ENCODE data around the gene LRRC61. TPM values are rescaled to one million over a fixed set of nuclear protein-coding genes. Genes with fewer than 3 reads are reported as not detected.
A peak's percentile ranks its signal among the peaks of the same experiment; 100 is the strongest.

LRRC61 gene
- polyA plus RNA-seq, 1 of the 3 experiments (the other 2 are of a cell fraction): 0.99 TPM

GRCh38 chr7:150373049-150373801 is 50.1 kb downstream of the LRRC61 start:
- POLR2A ChIA-PET: no interaction called here
- 93% methylated on average over 21 of the region's 21 CpGs for WGBS (ENCODE audit: low lambda C conversion rate)
- Histone ChIP-seq H3K4me3 (ENCODE audit: low read depth in 2 of 2, low read length in 1 of 2) (no peak overlapping the region), H3K36me3 (replicated peaks in 1 of 2; ENCODE audit: control insufficient read depth in 1 of 2, insufficient read depth in 2 of 2, low read length in 1 of 2) (peaks cover 19 to 49% of the 10 kb centered on the region in 2 experiments), H3K27me3 (ENCODE audit: insufficient read depth) (no peaks in the 10 kb centered on the region), H3K9ac (no peak overlapping the region), H2AFZ (ENCODE audit: low read depth) (no peak overlapping the region), H3K4me2 (no peak overlapping the region), H3K27ac (ENCODE audit: low read depth in 2 of 2, low read length in 1 of 2) (no peak overlapping the region; a peak in 1 of 4 replicates), H3K79me2 (ENCODE audit: insufficient read depth) (peaks cover 48% of the 10 kb centered on the region), H3F3A (replicated peaks; ENCODE audit: insufficient read depth) (peaks cover 26% of the 10 kb centered on the region), H3K9me3 (no peaks in the 10 kb centered on the region), H3K9me2 (no peaks in the 10 kb centered on the region), H4K20me1 (ENCODE audit: insufficient read depth) (no peaks in the 10 kb centered on the region), H3K4me1 (ENCODE audit: control insufficient read depth in 1 of 2, insufficient read depth in 2 of 2, low read depth in 1 of 2, low read length in 1 of 2) (peaks cover 9 to 31% of the 10 kb centered on the region in 2 experiments; a peak in 3 of 4 replicates)
- TF ChIP-seq FOXJ3 (CRISPR knock-in tag; IDR thresholded peaks at IDR 0.05) (no peak), CHD2 (IDR thresholded peaks at IDR 0.05; ENCODE audit: low read length, partially characterized antibody) (no peak), POLR2AphosphoS5 (IDR thresholded peaks at IDR 0.05; ENCODE audit: low read depth, low read length) (0 out of 2 replicates have a peak, but pooled peaks have one; percentile 17)
- no peak for DNase-seq
- CTCF ChIA-PET: interaction anchor here (1.0 to 1.4 kb wide), 4 partner anchors 12 to 87 kb away, joined by 4 to 5 read pairs (median 5); no protein-coding TSS in a partner anchor

- no peak overlapping the region for H3K4me2 ChIP-seq
- ChIA-PET CTCF (interaction anchor here (0.8 to 1.4 kb wide), 7 partner anchors 11 to 88 kb away, joined by 3 to 5 read pairs (median 4); no protein-coding TSS in a partner anchor), POLR2A (no interaction called here)
- peaks cover 30% of the 10 kb centered on the region for H3F3A ChIP-seq (replicated peaks; ENCODE audit: insufficient read depth)
- H3K9me3 ChIP-seq: no peaks in the 10 kb centered on the region
- H3K79me2 ChIP-seq (ENCODE audit: insufficient read depth): peaks cover 44% of the 10 kb centered on the region
- TF ChIP-seq NFIC (IDR thresholded peaks at IDR 0.05; ENCODE audit: borderline replicate concordance) (no peak), FOXM1 (IDR thresholded peaks at IDR 0.05; ENCODE audit: low read depth) (no peak), CTCF (IDR thresholded peaks at IDR 0.05) (no peak), RAD21 (IDR thresholded peaks at IDR 0.05; ENCODE audit: low read length) (no peak), MEF2A (IDR thresholded peaks at IDR 0.05; ENCODE audit: borderline replicate concordance, low read depth) (no peak), GABPA (IDR thresholded peaks at IDR 0.05; ENCODE audit: low read depth) (no peak), EZH2phosphoT487 (IDR thresholded peaks at IDR 0.05; ENCODE audit: borderline replicate concordance, low read depth) (no peak), RCOR1 (IDR thresholded peaks at IDR 0.05; ENCODE audit: low read length) (no peak), RXRA (IDR thresholded peaks at IDR 0.05; ENCODE audit: borderline replicate concordance, low read depth) (no peak), MAX (IDR thresholded peaks at IDR 0.05; ENCODE audit: low read depth) (no peak), TEAD4 (IDR thresholded peaks at IDR 0.05; ENCODE audit: borderline replicate concordance, insufficient read depth) (no peak), MXI1 (IDR thresholded peaks at IDR 0.05; ENCODE audit: low read depth, low read length) (no peak), USF2 (IDR thresholded peaks at IDR 0.05; ENCODE audit: borderline replicate concordance, low read depth, low read length) (no peak), CHD2 (IDR thresholded peaks at IDR 0.05; ENCODE audit: low read length, partially characterized antibody) (no peak)
- no peaks in the 10 kb centered on the region for H3K9me2 ChIP-seq
- no peak overlapping the region for H2AFZ ChIP-seq (ENCODE audit: low read depth)
- H3K9ac ChIP-seq: no peak overlapping the region
- WGBS (ENCODE audit: low lambda C conversion rate): 100% methylated on average over 4 of the region's 4 CpGs
- no peaks in the 10 kb centered on the region for H3K27me3 ChIP-seq (ENCODE audit: insufficient read depth)
- H3K27ac ChIP-seq (ENCODE audit: low read depth in 2 of 2, low read length in 1 of 2): no peak overlapping the region
- no peak for DNase-seq
- no peaks in the 10 kb centered on the region for H4K20me1 ChIP-seq (ENCODE audit: insufficient read depth)
- H3K4me3 ChIP-seq (ENCODE audit: low read depth in 2 of 2, low read length in 1 of 2): no peak overlapping the region
- peaks cover 19 to 49% of the 10 kb centered on the region in 2 experiments for H3K36me3 ChIP-seq (replicated peaks in 1 of 2; ENCODE audit: control insufficient read depth in 1 of 2, insufficient read depth in 2 of 2, low read length in 1 of 2)
- peaks cover 9 to 33% of the 10 kb centered on the region in 2 experiments; a peak in 3 of 4 replicates for H3K4me1 ChIP-seq (ENCODE audit: control insufficient read depth in 1 of 2, insufficient read depth in 2 of 2, low read depth in 1 of 2, low read length in 1 of 2)
Observed at GRCh38 chr7:150374026-150374425, 50.9 kb downstream of the LRRC61 start.
